ENCODE measurements around the gene BCORL1.

BCORL1 gene

GRCh38 chrX:130027569-130027968 is 45.1 kb downstream of the BCORL1 start:
- Histone ChIP-seq H3K4me2 (ENCODE audit: low read length) (no peak overlapping the region), H3K9ac (ENCODE audit: low read length) (no peak overlapping the region), H4K20me1 (ENCODE audit: insufficient read depth, low read length) (no peaks in the 10 kb centered on the region), H2AFZ (ENCODE audit: low read depth, low read length) (no peak overlapping the region), H3K4me3 (ENCODE audit: low read length) (no peak overlapping the region), H3K79me2 (ENCODE audit: low read length) (no peaks in the 10 kb centered on the region), H3K27ac (ENCODE audit: low read length) (no peak overlapping the region), H3K36me3 (replicated peaks; ENCODE audit: low read depth, low read length) (peaks cover 18% of the 10 kb centered on the region), H3K4me1 (ENCODE audit: low read length) (peaks cover 9% of the 10 kb centered on the region), H3K27me3 (ENCODE audit: low read depth, low read length) (no peaks in the 10 kb centered on the region), H3K9me3 (ENCODE audit: insufficient read depth, low read length) (no peaks in the 10 kb centered on the region)
- TF ChIP-seq EZH2phosphoT487 (IDR thresholded peaks at IDR 0.05; ENCODE audit: low read depth) (no peak), CTCF (IDR thresholded peaks at IDR 0.05; ENCODE audit: low read depth, low read length) (no peak)

- Histone ChIP-seq H3K36me3 (replicated peaks; ENCODE audit: low read depth, low read length) (peaks cover 13% of the 10 kb centered on the region), H3K9me3 (ENCODE audit: insufficient read depth, low read length) (no peaks in the 10 kb centered on the region)
These were observed 45.8 kb downstream of the BCORL1 start for GRCh38 chrX:130028196-130028595.

GRCh38 chrX:130030826-130031225 is 48.4 kb downstream of the BCORL1 start:
- Histone ChIP-seq H3K27me3 (ENCODE audit: low read depth, low read length) (no peaks in the 10 kb centered on the region), H3K79me2 (ENCODE audit: low read length) (no peaks in the 10 kb centered on the region), H3K4me2 (ENCODE audit: low read length) (no peak overlapping the region), H3K9ac (ENCODE audit: low read length) (no peak overlapping the region), H4K20me1 (ENCODE audit: insufficient read depth, low read length) (no peaks in the 10 kb centered on the region), H3K4me1 (ENCODE audit: low read length) (no peaks in the 10 kb centered on the region), H3K9me3 (ENCODE audit: insufficient read depth, low read length) (no peaks in the 10 kb centered on the region), H3K27ac (ENCODE audit: low read length) (no peak overlapping the region), H3K36me3 (replicated peaks; ENCODE audit: low read depth, low read length) (peaks cover 11% of the 10 kb centered on the region), H3K4me3 (ENCODE audit: low read length) (no peak overlapping the region), H2AFZ (ENCODE audit: low read depth, low read length) (no peak overlapping the region)
- TF ChIP-seq EZH2phosphoT487 (IDR thresholded peaks at IDR 0.05; ENCODE audit: low read depth) (no peak), CTCF (IDR thresholded peaks at IDR 0.05; ENCODE audit: low read depth, low read length) (no peak)

More at GRCh38 chrX:130028196-130028595, 45.8 kb downstream of the BCORL1 start:
- Histone ChIP-seq H3K27me3 (ENCODE audit: low read depth, low read length) (no peaks in the 10 kb centered on the region), H3K79me2 (ENCODE audit: low read length) (no peaks in the 10 kb centered on the region), H3K9ac (ENCODE audit: low read length) (no peak overlapping the region), H4K20me1 (ENCODE audit: insufficient read depth, low read length) (no peaks in the 10 kb centered on the region), H3K4me3 (ENCODE audit: low read length) (no peak overlapping the region), H3K27ac (ENCODE audit: low read length) (no peak overlapping the region), H3K4me1 (ENCODE audit: low read length) (peaks cover 9% of the 10 kb centered on the region), H3K4me2 (ENCODE audit: low read length) (no peak overlapping the region), H2AFZ (ENCODE audit: low read depth, low read length) (no peak overlapping the region)
- TF ChIP-seq CTCF (IDR thresholded peaks at IDR 0.05; ENCODE audit: low read depth, low read length) (peak; percentile 78), EZH2phosphoT487 (IDR thresholded peaks at IDR 0.05; ENCODE audit: low read depth) (no peak)

GRCh38 chrX:130032552-130032951 is 50.1 kb downstream of the BCORL1 start:
- Histone ChIP-seq H3K79me2 (ENCODE audit: low read length) (no peaks in the 10 kb centered on the region), H3K4me1 (ENCODE audit: low read length) (no peaks in the 10 kb centered on the region), H3K4me3 (ENCODE audit: low read length) (no peak overlapping the region), H4K20me1 (ENCODE audit: insufficient read depth, low read length) (no peaks in the 10 kb centered on the region), H3K9me3 (ENCODE audit: insufficient read depth, low read length) (no peaks in the 10 kb centered on the region), H3K4me2 (ENCODE audit: low read length) (no peak overlapping the region), H3K36me3 (replicated peaks; ENCODE audit: low read depth, low read length) (peaks cover 7% of the 10 kb centered on the region), H3K9ac (ENCODE audit: low read length) (no peak overlapping the region), H3K27ac (ENCODE audit: low read length) (no peak overlapping the region), H3K27me3 (ENCODE audit: low read depth, low read length) (no peaks in the 10 kb centered on the region), H2AFZ (ENCODE audit: low read depth, low read length) (no peak overlapping the region)
- TF ChIP-seq EZH2phosphoT487 (IDR thresholded peaks at IDR 0.05; ENCODE audit: low read depth) (no peak), CTCF (IDR thresholded peaks at IDR 0.05; ENCODE audit: low read depth, low read length) (no peak)

Measured in OCI-LY3 (cell line).